ENCODE measurements around the gene LCN12.
A peak's percentile ranks its signal among the peaks of the same experiment; 100 is the strongest.

Gene LCN12

DNA sequence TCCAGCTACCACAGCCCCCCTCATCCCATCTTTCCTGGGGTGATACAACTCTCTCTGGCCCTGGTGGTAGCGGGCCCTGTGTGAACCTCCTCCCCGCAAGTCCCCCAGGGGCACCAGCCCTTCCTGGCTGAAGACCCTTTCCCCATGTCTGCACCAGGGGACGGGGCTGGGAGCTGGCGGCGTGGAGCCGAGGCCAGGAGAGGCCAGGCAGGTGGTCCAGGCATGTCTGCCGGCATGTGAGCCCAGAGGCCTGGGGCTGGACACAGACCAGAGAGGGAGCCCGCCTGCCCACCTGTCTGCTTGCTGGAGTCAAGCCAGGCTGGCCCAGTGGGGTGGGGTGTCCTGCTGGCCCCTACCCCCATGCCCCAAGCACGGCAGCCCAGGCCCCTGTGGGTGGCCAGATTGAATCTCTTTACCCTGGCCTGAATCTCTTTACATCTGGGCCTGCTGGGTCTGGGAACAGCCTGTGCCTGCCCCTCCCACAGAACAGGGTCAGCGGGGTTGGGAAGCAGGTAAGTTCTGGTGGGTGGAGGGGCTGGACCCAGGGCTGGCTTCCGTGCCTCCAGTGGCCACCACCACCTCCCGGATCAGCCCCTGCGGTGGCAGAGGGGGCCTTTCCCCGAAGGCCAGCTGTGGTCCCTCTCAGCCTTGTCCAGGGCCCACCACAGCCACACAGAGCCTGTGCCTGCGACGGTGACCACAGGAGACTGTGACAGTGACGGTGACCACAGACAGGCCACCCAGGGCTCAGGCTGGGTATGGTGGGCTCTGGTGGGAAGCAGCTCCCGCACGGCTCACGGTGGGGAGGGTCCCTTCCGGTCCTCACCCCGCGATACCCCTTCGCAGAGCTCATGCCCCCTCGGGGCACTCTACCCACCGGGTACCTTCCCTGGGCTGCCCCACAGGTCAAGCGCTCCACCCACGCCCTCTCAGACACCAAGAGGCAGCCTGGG, 7.1 kb downstream of the LCN12 start:
- no peak for DNase-seq (ENCODE audit: low spot score)

GRCh38 chr9:136960212-136960937, 8.3 kb downstream of the LCN12 start:
- DNase-seq (ENCODE audit: low spot score), result no peak

DNA sequence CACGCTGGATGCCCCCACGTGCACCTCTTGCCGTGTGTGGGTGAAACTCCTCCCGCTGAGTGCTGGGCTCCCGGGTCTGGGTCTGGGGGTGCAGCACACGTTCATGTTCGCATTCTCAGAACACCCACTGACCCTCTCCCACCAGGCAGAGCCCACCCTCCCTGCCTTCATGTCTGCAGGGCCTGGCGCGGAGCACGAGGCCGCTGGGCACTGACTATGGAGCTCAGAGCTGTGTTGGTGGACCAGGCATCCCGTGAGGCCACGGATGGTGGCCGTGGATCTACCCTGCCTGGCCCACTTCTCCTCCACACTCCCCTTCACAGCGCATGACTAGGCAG, 8.8 kb downstream of the LCN12 start:
- no peak for DNase-seq (ENCODE audit: low spot score)

GRCh38 chr9:136961279-136962065, 9.4 kb downstream of the LCN12 start:
- DNase-seq (ENCODE audit: low spot score), result peak; percentile 86

- DNase-seq (ENCODE audit: low spot score), result no peak
Observed at GRCh38 chr9:136962163-136962562, 10.1 kb downstream of the LCN12 start.

DNA sequence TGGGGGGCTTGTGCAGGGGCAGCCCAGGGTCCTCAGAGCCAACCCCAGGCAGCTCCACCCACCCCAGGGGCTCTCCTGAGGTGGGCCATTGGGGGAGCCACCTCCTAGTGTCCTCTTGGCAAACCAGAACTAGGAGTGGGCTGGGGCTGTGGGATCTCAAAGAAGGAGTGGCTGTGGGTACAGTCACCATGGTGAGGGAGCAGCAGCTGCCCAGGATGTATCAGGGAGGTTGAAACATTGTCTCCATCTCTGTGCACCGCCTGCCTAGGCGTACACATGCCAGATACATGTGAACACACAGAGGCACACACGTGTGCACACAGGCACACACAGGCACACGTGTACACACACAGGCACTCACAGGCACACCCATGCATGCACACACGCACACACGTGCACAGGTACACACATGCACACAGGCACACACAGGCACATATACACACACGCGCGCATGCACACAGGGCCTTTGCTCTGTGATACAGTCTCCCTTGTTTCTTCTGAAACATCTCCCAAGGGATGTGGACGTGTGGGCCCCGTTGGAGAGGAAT, 10.7 kb downstream of the LCN12 start:
- no peak for DNase-seq (ENCODE audit: low spot score)

DNA sequence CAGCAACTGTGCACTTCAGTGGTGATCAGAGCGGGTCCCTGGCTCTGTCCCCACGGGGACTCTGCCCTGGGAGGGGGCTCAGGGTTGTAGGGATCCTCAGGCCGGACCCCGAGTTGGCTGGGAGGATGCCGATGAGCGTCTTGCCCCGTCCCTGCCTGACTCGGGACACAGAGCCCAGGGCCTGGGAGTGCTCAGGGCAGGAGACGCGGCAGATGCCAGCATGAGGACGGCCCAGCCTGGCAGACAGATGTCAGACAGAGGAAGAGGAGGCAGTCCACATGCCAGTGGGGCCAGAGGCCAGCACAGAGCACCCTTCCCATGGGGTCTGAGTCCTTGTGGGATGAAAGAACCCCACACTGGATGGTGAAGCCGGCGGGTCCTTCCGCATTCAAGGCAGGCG, 11.3 kb downstream of the LCN12 start:
- DNase-seq (ENCODE audit: low spot score), result no peak

GRCh38 chr9:136963751-136964150, 11.7 kb downstream of the LCN12 start:
- no peak for DNase-seq (ENCODE audit: low spot score)

GRCh38 chr9:136964171-136964689, 12.2 kb downstream of the LCN12 start:
- no peak for DNase-seq (ENCODE audit: low spot score)

DNA sequence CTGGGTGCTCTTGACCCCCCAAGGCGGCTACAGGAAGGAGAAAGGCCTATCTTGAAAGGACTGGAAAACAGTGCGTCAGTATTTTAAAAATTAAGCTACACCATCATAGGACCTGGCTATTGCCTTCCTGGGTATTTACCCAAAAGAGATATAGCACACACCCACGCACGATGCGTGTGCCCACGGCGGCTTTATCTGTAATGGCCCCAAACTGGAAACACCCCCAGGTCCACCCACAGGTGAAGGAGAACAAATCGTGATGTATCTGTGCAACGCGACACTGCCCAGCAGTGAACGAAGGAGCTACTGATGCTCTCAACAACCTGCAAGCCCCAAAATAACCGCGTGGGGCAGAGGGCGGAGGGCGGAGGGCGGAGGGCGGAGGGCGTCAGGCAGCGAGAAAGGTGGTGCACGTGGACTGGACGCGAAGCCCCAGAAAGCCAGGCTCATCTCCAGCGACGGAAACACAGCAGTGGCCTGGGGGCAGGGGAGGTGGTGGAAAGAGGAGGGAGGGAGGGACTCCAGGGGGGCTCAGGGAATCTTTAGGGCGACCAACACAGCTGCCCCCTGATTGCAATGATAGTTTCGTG, 12.9 kb downstream of the LCN12 start:
- no peak for DNase-seq (ENCODE audit: low spot score)

- peak; percentile 41 for DNase-seq (ENCODE audit: low spot score)
Observed at GRCh38 chr9:136965771-136966484, 13.9 kb downstream of the LCN12 start.

GRCh38 chr9:136968333-136969127, 16.5 kb downstream of the LCN12 start:
- DNase-seq (ENCODE audit: low spot score), result no peak

DNA sequence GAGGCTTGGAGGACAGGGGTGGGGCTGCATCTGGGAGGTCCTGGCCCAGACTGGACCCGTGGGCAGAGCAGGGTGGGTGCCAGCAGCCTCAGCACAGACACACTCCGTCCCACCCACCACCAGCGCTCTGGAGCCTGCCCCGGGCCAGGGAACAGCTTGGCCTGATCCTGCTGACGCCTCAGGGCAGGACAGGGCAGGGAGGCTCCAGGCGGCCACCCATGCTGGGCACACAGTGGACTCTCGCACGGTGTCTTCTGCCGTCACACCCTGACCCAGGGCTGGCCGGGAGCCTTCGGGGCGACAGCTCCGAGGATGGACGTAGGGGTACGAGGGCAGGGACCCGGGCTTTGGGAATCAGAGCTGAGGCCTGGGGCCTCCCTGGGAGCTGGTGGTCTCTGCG, 17.1 kb downstream of the LCN12 start:
- DNase-seq (ENCODE audit: low spot score), result no peak

DNA sequence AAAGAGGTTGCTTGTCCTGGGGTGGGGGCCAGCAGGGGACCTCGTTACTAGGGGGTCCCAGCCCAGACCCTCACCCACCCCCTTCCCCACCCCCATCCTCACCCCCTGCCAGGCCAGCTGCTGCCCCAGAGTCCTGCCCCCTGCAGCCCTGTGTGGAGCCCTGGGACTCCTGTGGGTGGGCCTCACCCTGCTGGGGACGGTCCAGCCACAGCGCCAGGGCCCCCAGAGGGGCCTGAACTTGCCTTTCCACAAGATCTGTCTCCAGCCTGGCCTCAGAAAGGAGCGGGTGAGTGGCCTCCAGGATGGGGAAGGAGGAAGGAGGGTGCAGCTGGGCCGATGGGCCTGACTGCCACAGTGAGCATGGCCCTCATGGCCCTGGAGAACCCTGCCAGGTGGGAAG, 17.7 kb downstream of the LCN12 start:
- no peak for DNase-seq (ENCODE audit: low spot score)

GRCh38 chr9:136970361-136970760, 18.3 kb downstream of the LCN12 start:
- DNase-seq (ENCODE audit: low spot score), result no peak

DNA sequence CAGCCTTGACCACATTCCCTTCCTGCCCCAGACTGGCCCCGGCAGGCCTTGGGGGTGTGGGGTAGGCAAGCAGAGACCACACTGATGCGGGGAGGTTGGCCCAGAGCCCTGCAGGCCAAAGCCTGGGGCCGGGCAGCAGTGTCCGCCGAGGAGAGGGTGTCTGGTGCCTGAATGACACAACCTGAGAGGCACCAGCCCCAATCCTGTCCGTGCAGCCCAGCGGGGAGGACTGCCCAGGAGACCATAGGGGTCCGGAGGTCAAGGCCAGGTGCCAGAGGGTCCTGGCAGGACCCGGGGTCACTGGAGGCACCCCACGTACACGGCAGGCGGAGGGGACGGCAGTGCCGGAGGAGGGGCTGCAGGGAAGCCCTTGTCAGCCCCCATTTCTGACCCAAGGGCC, 19.7 kb downstream of the LCN12 start:
- no peak for DNase-seq (ENCODE audit: low spot score)

DNA sequence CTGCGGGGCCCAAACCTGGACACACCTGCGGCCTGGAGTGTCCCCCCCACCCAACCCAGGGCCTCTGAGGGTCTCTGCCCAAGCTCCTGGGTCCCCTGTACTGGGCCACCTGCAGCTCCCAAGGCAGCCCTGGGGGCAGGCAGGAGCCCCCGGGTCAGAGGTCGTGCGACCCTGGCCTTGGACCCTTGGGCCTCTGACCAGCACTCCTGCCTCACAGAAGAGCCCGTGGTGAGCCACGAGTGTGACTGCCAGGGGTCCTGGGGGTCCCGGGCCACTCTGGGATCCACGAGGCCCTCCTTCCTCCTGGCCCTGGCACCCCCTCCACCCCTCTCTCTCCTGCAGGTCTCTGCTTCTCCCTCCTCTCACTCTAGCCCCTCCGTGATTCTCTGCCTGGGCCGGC, 20.3 kb downstream of the LCN12 start:
- no peak for DNase-seq (ENCODE audit: low spot score)

DNA sequence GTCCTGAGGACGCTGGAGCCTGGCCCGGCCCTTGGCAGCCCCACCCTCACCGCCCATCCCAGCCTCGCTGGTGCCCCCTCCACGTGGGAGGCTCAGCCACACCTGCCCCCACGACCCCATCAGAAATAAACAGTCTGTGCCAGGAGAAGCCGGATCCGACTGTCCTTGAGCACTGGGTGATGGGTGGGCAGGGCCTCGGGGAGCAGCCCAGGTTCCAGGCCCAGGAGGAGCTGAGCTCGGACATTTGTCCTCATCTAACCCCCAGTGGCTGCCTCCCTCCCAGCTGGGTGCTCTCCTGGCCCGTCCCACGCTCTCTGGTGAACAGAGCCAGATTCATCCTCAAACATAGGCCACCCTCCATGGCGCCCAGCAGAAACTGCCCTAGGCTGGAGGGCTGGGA, 20.7 kb downstream of the LCN12 start:
- DNase-seq (ENCODE audit: low spot score), result no peak

GRCh38 chr9:136973618-136974617, 21.8 kb downstream of the LCN12 start:
- no peak for DNase-seq (ENCODE audit: low spot score)

Data from cerebellar cortex (tissue), 1 donor.